ENCODE results near the gene ZRSR2. TPM values are rescaled to one million over a fixed set of nuclear protein-coding genes. Genes with fewer than 3 reads are reported as not detected.

ZRSR2 gene
- total RNA-seq, 4 donors from 2014 or later: 5.6 to 8.8 (median 7.0) TPM

DNA sequence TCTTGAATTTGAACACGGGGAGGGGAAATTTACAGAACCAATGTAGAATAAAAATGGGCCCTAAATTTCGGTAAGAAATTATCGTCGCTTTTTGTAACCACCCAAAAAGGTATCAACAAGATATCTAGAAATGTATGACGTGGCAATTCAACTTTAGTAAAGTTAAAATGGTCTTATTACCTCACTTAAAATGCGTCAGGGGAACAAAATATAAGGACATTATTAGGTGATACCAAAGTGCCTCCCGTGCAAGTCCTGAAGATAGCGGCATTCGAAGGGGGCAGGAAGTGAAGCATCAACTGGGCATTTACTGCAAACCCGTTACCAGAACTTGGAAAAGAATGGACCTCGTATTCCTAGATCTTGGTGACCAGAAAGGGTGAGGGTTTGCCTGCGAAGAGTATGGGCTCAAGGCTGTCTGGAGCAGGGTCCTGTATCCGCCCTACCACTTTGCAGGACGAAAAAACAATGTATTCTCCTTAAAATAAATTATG, 63.3 kb downstream of the ZRSR2 start:
- ATAC-seq (ENCODE audit: low FRiP score): no peak
- TF ChIP-seq, protein P1, sequence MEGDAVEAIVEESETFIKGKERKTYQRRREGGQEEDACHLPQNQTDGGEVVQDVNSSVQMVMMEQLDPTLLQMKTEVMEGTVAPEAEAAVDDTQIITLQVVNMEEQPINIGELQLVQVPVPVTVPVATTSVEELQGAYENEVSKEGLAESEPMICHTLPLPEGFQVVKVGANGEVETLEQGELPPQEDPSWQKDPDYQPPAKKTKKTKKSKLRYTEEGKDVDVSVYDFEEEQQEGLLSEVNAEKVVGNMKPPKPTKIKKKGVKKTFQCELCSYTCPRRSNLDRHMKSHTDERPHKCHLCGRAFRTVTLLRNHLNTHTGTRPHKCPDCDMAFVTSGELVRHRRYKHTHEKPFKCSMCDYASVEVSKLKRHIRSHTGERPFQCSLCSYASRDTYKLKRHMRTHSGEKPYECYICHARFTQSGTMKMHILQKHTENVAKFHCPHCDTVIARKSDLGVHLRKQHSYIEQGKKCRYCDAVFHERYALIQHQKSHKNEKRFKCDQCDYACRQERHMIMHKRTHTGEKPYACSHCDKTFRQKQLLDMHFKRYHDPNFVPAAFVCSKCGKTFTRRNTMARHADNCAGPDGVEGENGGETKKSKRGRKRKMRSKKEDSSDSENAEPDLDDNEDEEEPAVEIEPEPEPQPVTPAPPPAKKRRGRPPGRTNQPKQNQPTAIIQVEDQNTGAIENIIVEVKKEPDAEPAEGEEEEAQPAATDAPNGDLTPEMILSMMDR (IDR thresholded peaks at IDR 0.05): no peak
- DNase-seq (ENCODE audit: low spot score): no peak

DNA sequence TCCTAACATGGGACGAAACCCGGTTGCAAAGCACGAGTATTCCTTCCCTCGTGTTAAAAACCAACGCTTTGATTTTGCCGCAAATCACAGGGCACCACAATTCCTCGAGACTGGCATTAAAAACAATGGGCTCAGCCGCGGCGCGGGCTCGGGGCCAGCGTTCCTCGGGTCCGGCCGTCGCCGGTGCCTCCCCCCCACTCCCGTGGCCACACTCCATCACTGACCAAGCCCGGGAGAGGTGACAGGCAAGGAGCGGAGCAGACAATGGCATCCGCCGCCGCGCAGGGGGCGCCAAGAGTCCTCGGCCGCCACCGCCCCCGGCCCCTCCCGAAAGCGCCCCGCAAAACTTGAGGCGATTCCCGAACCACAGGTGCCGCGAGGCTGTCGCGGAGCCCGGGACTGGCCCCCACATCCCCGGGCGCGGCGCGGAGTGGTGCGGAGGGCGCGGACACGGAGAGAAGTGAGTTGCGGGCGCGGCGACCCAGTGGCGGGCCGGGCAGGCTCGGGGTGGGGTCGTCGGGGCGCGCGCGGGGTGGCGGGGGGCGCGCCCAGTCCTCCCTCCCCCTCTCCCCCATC, 63.9 kb downstream of the ZRSR2 start:
- DNase-seq (ENCODE audit: low spot score) (peak; percentile 25), ATAC-seq (ENCODE audit: low FRiP score) (peak; percentile 22)
- TF ChIP-seq, protein P1 (IDR thresholded peaks at IDR 0.05): no peak

- peak; percentile 98 for ATAC-seq (ENCODE audit: low FRiP score)
- TF ChIP-seq, protein P1 (IDR thresholded peaks at IDR 0.05): no peak
- peak; percentile 78 for DNase-seq (ENCODE audit: low spot score)
Measured at GRCh38 chrX:15854712-15855567, 64.7 kb downstream of the ZRSR2 start, which contains the start of gene AP1S2. Gene AP1S2 (minus strand): TSS chrX:15854813. CDS start chrX:15852524, 2,289 bp downstream.

DNA sequence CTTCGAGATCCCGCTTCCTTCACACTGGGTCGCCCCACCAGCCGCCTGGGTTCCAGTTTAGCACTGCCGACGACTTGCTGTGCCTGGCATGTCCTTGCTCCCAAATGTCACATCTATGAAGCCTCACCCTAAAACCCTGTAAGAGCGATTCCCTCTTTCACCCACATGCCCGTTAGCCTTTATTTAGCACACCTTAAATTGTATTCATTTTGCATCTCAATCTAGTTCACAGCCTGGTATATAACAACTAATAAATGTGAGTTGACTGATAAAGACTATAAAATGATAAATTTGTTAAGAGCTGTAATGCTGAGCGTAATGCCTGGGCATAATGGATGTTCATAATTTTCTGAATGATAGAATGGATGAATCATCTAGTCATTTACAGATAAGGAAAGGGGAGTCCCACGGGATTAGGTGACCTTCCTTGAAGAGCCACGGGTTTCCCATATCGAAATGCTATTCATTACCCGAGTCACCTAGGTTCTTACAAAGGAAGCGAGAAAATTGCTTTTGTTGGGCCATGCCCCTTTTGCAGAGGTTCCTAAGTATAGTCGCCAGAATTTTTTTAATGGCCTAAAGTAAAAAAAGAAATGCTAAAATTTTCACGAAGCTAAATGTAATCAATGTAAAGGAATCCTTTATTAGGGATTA, 65.4 kb downstream of the ZRSR2 start:
- DNase-seq (ENCODE audit: low spot score) (no peak), ATAC-seq (ENCODE audit: low FRiP score) (no peak)
- TF ChIP-seq, protein P1 (IDR thresholded peaks at IDR 0.05): no peak

DNA sequence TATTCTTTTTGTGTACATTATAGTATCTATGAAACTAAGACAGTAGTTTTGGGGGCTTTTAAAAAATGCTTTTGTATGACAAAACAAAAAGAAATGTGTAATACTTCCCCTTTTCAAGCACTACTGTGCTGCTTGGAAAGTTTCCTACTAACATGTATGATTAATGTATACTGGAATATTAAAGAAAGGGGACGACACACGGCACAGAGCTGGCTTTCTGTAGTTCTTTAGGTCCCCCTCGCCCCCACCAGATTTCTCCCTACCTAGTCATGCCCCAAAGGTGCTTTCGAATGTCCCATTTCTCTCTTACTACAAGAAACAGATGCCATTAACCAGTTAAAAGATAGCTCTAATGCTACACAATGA, 65.9 kb downstream of the ZRSR2 start:
- TF ChIP-seq, protein P1 (IDR thresholded peaks at IDR 0.05): no peak
- no peak for DNase-seq (ENCODE audit: low spot score)
- no peak for ATAC-seq (ENCODE audit: low FRiP score)

DNA sequence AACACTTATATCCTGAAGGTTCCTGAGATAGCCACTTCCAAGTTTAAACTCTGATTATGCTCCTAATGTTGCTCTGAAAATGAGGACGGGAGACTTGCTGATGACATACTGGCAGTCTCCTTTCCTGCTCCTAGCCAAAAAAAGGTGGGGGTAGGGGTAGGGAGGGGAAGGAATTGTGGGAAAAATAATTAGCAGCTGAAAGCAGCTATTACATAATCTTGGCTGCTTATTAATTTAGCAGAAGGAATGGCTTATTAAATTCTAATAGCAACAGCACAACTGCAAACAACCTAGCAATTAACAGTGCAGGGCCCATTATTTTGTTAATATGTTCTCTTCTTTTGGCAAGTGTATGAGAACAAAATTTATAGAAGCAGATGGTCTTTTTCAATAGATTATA, 66.4 kb downstream of the ZRSR2 start:
- ATAC-seq (ENCODE audit: low FRiP score) (no peak), DNase-seq (ENCODE audit: low spot score) (no peak)
- TF ChIP-seq, protein P1 (IDR thresholded peaks at IDR 0.05): no peak

Data from omental fat pad (tissue), 4 donors.